SK-N-SH (cell line): Measurements from ENCODE around the gene NBL1.
"Not testable (repeated sequence)": the region's sequence is repeated elsewhere in the genome, so short reads cannot be mapped to it uniquely, and the experiment has no call there.

Source experiments
- CHD2 ChIP-seq: fragments of 150-350 bp; IDR thresholded peaks from 2 replicates; pipeline ENCODE4 v1.6.1; 2018; ENCODE audit warnings: low read length; ENCODE audit not compliant: partially characterized antibody
- GATA2 ChIP-seq: sonication (generic); formaldehyde crosslinking; IDR thresholded peaks from 2 replicates; pipeline ENCODE4 v1.5.0; 2020; ENCODE audit warnings: mild to moderate bottlenecking, missing genetic modification reagents
- NFIC ChIP-seq: IDR thresholded peaks from 2 replicates; pipeline ENCODE4 v1.4.0; 2012; ENCODE audit warnings: borderline replicate concordance
- POLR2AphosphoS5 ChIP-seq: IDR thresholded peaks from 2 replicates; pipeline ENCODE4 v1.6.1; 2012; ENCODE audit warnings: low read depth, low read length
- RAD21 ChIP-seq: IDR thresholded peaks from 2 replicates; pipeline ENCODE4 v1.6.1; 2012; ENCODE audit warnings: mild to moderate bottlenecking, low read length
- RXRA ChIP-seq: IDR thresholded peaks from 2 replicates; pipeline ENCODE4 v1.4.0; 2012; ENCODE audit warnings: low read depth, mild to moderate bottlenecking, borderline replicate concordance
- SIN3A ChIP-seq: IDR thresholded peaks from 2 replicates; pipeline ENCODE4 v1.6.1; 2012; ENCODE audit warnings: low read depth, mild to moderate bottlenecking, low read length, moderate library complexity, borderline replicate concordance
- TEAD4 ChIP-seq: IDR thresholded peaks from 2 replicates; pipeline ENCODE4 v1.4.0; 2012; ENCODE audit warnings: mild to moderate bottlenecking, borderline replicate concordance; ENCODE audit not compliant: insufficient read depth
- TF ChIP-seq, protein P1 (sequence below): fragments of 200-600 bp; sonication (generic); IDR thresholded peaks from 2 replicates; pipeline ENCODE4 v1.6.1; 2017; ENCODE audit warnings: antibody characterized with exemption, mild to moderate bottlenecking, moderate library complexity
- TF ChIP-seq, protein P2 (sequence below): IDR thresholded peaks from 2 replicates; pipeline ENCODE4 v1.4.0; 2012; ENCODE audit warnings: low read depth, borderline replicate concordance
- TF ChIP-seq, protein P3 (sequence below): fragments of 150-350 bp; IDR thresholded peaks from 2 replicates; pipeline ENCODE4 v1.6.1; 2017; ENCODE audit warnings: antibody characterized with exemption, low read length, low read depth, borderline replicate concordance

DNA sequence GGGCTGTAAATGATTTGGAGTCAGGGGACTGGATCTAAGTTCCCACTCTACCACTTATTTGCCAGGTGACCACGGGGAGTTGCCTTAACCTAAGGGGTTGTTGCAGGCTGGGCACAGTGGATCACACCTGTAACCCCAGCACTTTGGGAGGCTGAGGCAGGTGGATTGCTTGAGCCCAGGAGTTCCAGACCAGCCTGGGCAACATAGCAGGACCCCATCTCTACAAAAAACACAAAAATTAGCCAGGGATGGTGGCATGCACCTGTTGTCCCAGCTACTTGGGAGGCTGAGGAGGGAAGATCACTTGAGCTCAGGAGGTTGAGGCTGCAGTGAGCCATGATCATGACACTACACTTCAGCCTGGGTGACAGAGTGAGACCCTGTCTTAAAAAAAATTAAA, 13.9 kb upstream of the NBL1 start:
- TF ChIP-seq CHD2; RAD21; POLR2AphosphoS5; GATA2 (CRISPR knock-in tag); SIN3A; NFIC; TEAD4; RXRA: not testable (repeated sequence)
- TF ChIP-seq, protein P1, sequence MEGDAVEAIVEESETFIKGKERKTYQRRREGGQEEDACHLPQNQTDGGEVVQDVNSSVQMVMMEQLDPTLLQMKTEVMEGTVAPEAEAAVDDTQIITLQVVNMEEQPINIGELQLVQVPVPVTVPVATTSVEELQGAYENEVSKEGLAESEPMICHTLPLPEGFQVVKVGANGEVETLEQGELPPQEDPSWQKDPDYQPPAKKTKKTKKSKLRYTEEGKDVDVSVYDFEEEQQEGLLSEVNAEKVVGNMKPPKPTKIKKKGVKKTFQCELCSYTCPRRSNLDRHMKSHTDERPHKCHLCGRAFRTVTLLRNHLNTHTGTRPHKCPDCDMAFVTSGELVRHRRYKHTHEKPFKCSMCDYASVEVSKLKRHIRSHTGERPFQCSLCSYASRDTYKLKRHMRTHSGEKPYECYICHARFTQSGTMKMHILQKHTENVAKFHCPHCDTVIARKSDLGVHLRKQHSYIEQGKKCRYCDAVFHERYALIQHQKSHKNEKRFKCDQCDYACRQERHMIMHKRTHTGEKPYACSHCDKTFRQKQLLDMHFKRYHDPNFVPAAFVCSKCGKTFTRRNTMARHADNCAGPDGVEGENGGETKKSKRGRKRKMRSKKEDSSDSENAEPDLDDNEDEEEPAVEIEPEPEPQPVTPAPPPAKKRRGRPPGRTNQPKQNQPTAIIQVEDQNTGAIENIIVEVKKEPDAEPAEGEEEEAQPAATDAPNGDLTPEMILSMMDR = not testable (repeated sequence)
- TF ChIP-seq, protein P2, sequence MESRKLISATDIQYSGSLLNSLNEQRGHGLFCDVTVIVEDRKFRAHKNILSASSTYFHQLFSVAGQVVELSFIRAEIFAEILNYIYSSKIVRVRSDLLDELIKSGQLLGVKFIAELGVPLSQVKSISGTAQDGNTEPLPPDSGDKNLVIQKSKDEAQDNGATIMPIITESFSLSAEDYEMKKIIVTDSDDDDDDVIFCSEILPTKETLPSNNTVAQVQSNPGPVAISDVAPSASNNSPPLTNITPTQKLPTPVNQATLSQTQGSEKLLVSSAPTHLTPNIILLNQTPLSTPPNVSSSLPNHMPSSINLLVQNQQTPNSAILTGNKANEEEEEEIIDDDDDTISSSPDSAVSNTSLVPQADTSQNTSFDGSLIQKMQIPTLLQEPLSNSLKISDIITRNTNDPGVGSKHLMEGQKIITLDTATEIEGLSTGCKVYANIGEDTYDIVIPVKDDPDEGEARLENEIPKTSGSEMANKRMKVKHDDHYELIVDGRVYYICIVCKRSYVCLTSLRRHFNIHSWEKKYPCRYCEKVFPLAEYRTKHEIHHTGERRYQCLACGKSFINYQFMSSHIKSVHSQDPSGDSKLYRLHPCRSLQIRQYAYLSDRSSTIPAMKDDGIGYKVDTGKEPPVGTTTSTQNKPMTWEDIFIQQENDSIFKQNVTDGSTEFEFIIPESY = not testable (repeated sequence)
- TF ChIP-seq, protein P3, sequence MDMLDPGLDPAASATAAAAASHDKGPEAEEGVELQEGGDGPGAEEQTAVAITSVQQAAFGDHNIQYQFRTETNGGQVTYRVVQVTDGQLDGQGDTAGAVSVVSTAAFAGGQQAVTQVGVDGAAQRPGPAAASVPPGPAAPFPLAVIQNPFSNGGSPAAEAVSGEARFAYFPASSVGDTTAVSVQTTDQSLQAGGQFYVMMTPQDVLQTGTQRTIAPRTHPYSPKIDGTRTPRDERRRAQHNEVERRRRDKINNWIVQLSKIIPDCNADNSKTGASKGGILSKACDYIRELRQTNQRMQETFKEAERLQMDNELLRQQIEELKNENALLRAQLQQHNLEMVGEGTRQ = not testable (repeated sequence)
